SJCRH30 (cell line): ENCODE results near the gene GTF3C1. TPM values are rescaled to one million over a fixed set of nuclear protein-coding genes. Genes with fewer than 3 reads are reported as not detected.
"Not testable (repeated sequence)": the region's sequence is repeated elsewhere in the genome, so short reads cannot be mapped to it uniquely, and the experiment has no call there.

ENCODE experiments used
- DNase-seq, 2 experiments: peaks; one replicate each; pipeline ENCODE4 v3.0.0-alpha.2; 2015 to 2020
- H3K27ac ChIP-seq: fragments of 250-450 bp; sonication (Bioruptor Pico); 2 replicates; pipeline ENCODE4 v1.5.1; 2020; ENCODE audit warnings: mild to moderate bottlenecking, moderate library complexity
- H3K27me3 ChIP-seq: fragments of 250-450 bp; sonication (Bioruptor Pico); 2 replicates; pipeline ENCODE4 v1.5.1; 2020; ENCODE audit warnings: mild to moderate bottlenecking, moderate library complexity
- H3K36me3 ChIP-seq: fragments of 250-450 bp; sonication (Bioruptor Pico); 2 replicates; pipeline ENCODE4 v1.5.1; 2020; ENCODE audit warnings: mild to moderate bottlenecking, moderate library complexity
- H3K4me1 ChIP-seq: fragments of 250-450 bp; sonication (Bioruptor Pico); 2 replicates; pipeline ENCODE4 v1.5.1; 2020; ENCODE audit warnings: mild to moderate bottlenecking, moderate library complexity
- H3K4me3 ChIP-seq: fragments of 250-450 bp; sonication (Bioruptor Pico); 2 replicates; pipeline ENCODE4 v1.5.1; 2020; ENCODE audit warnings: mild to moderate bottlenecking, moderate library complexity
- H3K9me3 ChIP-seq: fragments of 250-450 bp; sonication (Bioruptor Pico); replicated peaks from 2 replicates; pipeline ENCODE4 v1.5.1; 2020; ENCODE audit warnings: mild to moderate bottlenecking, moderate library complexity
- total RNA-seq: library from RNA; depleted of rRNA; stranded (reverse); fragments of >200 nt; shearing (Covaris generic); gene quantifications from 2 replicates; pipeline ENCODE4 v1.2.3, GENCODE V29; 2014

Gene GTF3C1
- total RNA-seq, 1 experiment from 2014 or later = 124 TPM

- Histone ChIP-seq H3K9me3 (no peaks in the 10 kb centered on the region), H3K27me3 (no peaks in the 10 kb centered on the region), H3K27ac (peak overlapping the region; percentile 65), H3K4me3 (no peak overlapping the region), H3K4me1 (peaks cover 21% of the 10 kb centered on the region), H3K36me3 (peaks cover 56% of the 10 kb centered on the region)
- DNase-seq = peak; percentile 85 to 91
Measured at GRCh38 chr16:27461483-27462171, 88.1 kb downstream of the GTF3C1 start.

- H3K27ac ChIP-seq = peak overlapping the region; percentile 65
- DNase-seq = no peak
- peaks cover 53% of the 10 kb centered on the region for H3K36me3 ChIP-seq
- peaks cover 21% of the 10 kb centered on the region for H3K4me1 ChIP-seq
- no peaks in the 10 kb centered on the region for H3K9me3 ChIP-seq
- H3K4me3 ChIP-seq = no peak overlapping the region
- H3K27me3 ChIP-seq = no peaks in the 10 kb centered on the region
Measured at GRCh38 chr16:27460663-27461482, 88.8 kb downstream of the GTF3C1 start.

GRCh38 chr16:27460213-27460612 is 89.5 kb downstream of the GTF3C1 start:
- no peak for DNase-seq
- H3K4me1 ChIP-seq = peaks cover 21% of the 10 kb centered on the region

GRCh38 chr16:27458987-27459688 is 90.6 kb downstream of the GTF3C1 start:
- peaks cover 21% of the 10 kb centered on the region for H3K4me1 ChIP-seq
- peaks cover 41% of the 10 kb centered on the region for H3K36me3 ChIP-seq
- H3K27ac ChIP-seq = no peak overlapping the region
- no peaks in the 10 kb centered on the region for H3K27me3 ChIP-seq
- DNase-seq = no peak
- H3K4me3 ChIP-seq = no peak overlapping the region
- no peaks in the 10 kb centered on the region for H3K9me3 ChIP-seq

More at GRCh38 chr16:27460213-27460612, 89.5 kb downstream of the GTF3C1 start:
- Histone ChIP-seq H3K9me3 (no peaks in the 10 kb centered on the region), H3K27me3 (no peaks in the 10 kb centered on the region), H3K27ac (no peak overlapping the region), H3K4me3 (no peak overlapping the region), H3K36me3 (peaks cover 51% of the 10 kb centered on the region)

GRCh38 chr16:27458258-27458657 is 91.5 kb downstream of the GTF3C1 start:
- Histone ChIP-seq H3K4me1 (peaks cover 21% of the 10 kb centered on the region), H3K27me3 (no peaks in the 10 kb centered on the region), H3K27ac (no peak overlapping the region), H3K9me3 (no peaks in the 10 kb centered on the region), H3K36me3 (peaks cover 39% of the 10 kb centered on the region), H3K4me3 (no peak overlapping the region)
- DNase-seq = no peak

- H3K27me3 ChIP-seq, DNase-seq, H3K4me3 ChIP-seq, H3K9me3 ChIP-seq, H3K27ac ChIP-seq: not testable (repeated sequence)
- peaks cover 20% of the 10 kb centered on the region for H3K4me1 ChIP-seq
- H3K36me3 ChIP-seq = peaks cover 32% of the 10 kb centered on the region
Measured at GRCh38 chr16:27457605-27457900, 92.2 kb downstream of the GTF3C1 start.

- Histone ChIP-seq H3K9me3 (no peaks in the 10 kb centered on the region), H3K27ac (no peak overlapping the region), H3K4me1 (peaks cover 2% of the 10 kb centered on the region), H3K4me3 (no peak overlapping the region), H3K27me3 (no peaks in the 10 kb centered on the region), H3K36me3 (peaks cover 17% of the 10 kb centered on the region)
- DNase-seq = no peak
Measured at GRCh38 chr16:27455700-27456099, 94.0 kb downstream of the GTF3C1 start.

GRCh38 chr16:27453494-27453825 is 96.3 kb downstream of the GTF3C1 start:
- no peak overlapping the region for H3K4me3 ChIP-seq
- no peak overlapping the region for H3K27ac ChIP-seq
- peaks cover under 1% of the 10 kb centered on the region for H3K4me1 ChIP-seq
- no peaks in the 10 kb centered on the region for H3K36me3 ChIP-seq
- DNase-seq = no peak
- H3K27me3 ChIP-seq = no peaks in the 10 kb centered on the region
- no peaks in the 10 kb centered on the region for H3K9me3 ChIP-seq

GRCh38 chr16:27452569-27453493 is 96.9 kb downstream of the GTF3C1 start:
- Histone ChIP-seq H3K4me1 (peaks cover 2% of the 10 kb centered on the region), H3K36me3 (no peaks in the 10 kb centered on the region), H3K4me3 (no peak overlapping the region), H3K27me3 (no peaks in the 10 kb centered on the region), H3K27ac (no peak overlapping the region), H3K9me3 (no peaks in the 10 kb centered on the region)
- no peak for DNase-seq

GRCh38 chr16:27450196-27450549 is 99.5 kb downstream of the GTF3C1 start:
- H3K27ac ChIP-seq = no peak overlapping the region
- no peak for DNase-seq
- H3K4me3 ChIP-seq = no peak overlapping the region
- H3K4me1 ChIP-seq = peaks cover 2% of the 10 kb centered on the region
- peaks cover 14% of the 10 kb centered on the region for H3K36me3 ChIP-seq
- no peaks in the 10 kb centered on the region for H3K27me3 ChIP-seq
- no peaks in the 10 kb centered on the region for H3K9me3 ChIP-seq

- Histone ChIP-seq H3K36me3 (peaks cover 20% of the 10 kb centered on the region), H3K9me3 (no peaks in the 10 kb centered on the region), H3K27ac (no peak overlapping the region), H3K4me1 (peaks cover 2% of the 10 kb centered on the region), H3K4me3 (no peak overlapping the region), H3K27me3 (no peaks in the 10 kb centered on the region)
- DNase-seq = no peak
Measured at GRCh38 chr16:27449434-27450195, 100.1 kb downstream of the GTF3C1 start.

- DNase-seq = peak; percentile 83 to 85
- Histone ChIP-seq H3K4me3 (no peak overlapping the region), H3K27me3 (no peaks in the 10 kb centered on the region), H3K36me3 (peaks cover 28% of the 10 kb centered on the region), H3K4me1 (peaks cover 2% of the 10 kb centered on the region), H3K9me3 (no peaks in the 10 kb centered on the region), H3K27ac (no peak overlapping the region)
Measured at GRCh38 chr16:27448532-27449433, 100.9 kb downstream of the GTF3C1 start.

- Histone ChIP-seq H3K4me3 (no peak overlapping the region), H3K27ac (no peak overlapping the region), H3K4me1 (peaks cover 2% of the 10 kb centered on the region), H3K36me3 (peaks cover 36% of the 10 kb centered on the region), H3K9me3 (no peaks in the 10 kb centered on the region), H3K27me3 (no peaks in the 10 kb centered on the region)
- DNase-seq = no peak
Measured at GRCh38 chr16:27447301-27447700, 102.4 kb downstream of the GTF3C1 start.
